Central memory CD4-positive, alpha-beta T cell (primary cell): ENCODE measurements around the gene GPD1L.
"Not testable (repeated sequence)": the region's sequence is repeated elsewhere in the genome, so short reads cannot be mapped to it uniquely, and the experiment has no call there.

Experiments
- DNase-seq: peaks from one replicate; pipeline ENCODE4 v3.0.0; 2022
- total RNA-seq, 3 experiments: gene quantifications; one replicate each; lab custom pipeline; 2026; lab: John Stamatoyannopoulos, UW

Gene GPD1L
- 37.8 to 52.1 (median 43.0) reads per million in 3 experiments for total RNA-seq

GRCh38 chr3:32106132-32106928, at the start of gene GPD1L:
Gene GPD1L (plus strand): TSS chr3:32106620. CDS start chr3:32106712, 92 bp downstream.
- peak; percentile 86 for DNase-seq

GRCh38 chr3:32058465-32058864, 48.0 kb upstream of the GPD1L start:
- not testable (repeated sequence) for DNase-seq

GRCh38 chr3:32062950-32063582, 43.4 kb upstream of the GPD1L start:
- DNase-seq: no peak

GRCh38 chr3:32066686-32067085, 39.7 kb upstream of the GPD1L start:
- no peak for DNase-seq

GRCh38 chr3:32074194-32074593, 32.2 kb upstream of the GPD1L start:
- not testable (repeated sequence) for DNase-seq

GRCh38 chr3:32076566-32076965, 29.9 kb upstream of the GPD1L start:
- DNase-seq: no peak

GRCh38 chr3:32077260-32078084, 28.9 kb upstream of the GPD1L start:
- no peak for DNase-seq

- DNase-seq: no peak
These were observed 28.3 kb upstream of the GPD1L start for GRCh38 chr3:32078085-32078634.

- no peak for DNase-seq
These were observed 27.6 kb upstream of the GPD1L start for GRCh38 chr3:32078864-32079263.

GRCh38 chr3:32082721-32083120, 23.7 kb upstream of the GPD1L start:
- DNase-seq: no peak

GRCh38 chr3:32083702-32084270, 22.6 kb upstream of the GPD1L start:
- no peak for DNase-seq

- DNase-seq: no peak
These were observed 21.6 kb upstream of the GPD1L start for GRCh38 chr3:32084870-32085269.

GRCh38 chr3:32086464-32086863, 20.0 kb upstream of the GPD1L start:
- DNase-seq: no peak

GRCh38 chr3:32089476-32089875, 16.9 kb upstream of the GPD1L start:
- DNase-seq: no peak

GRCh38 chr3:32093204-32093603, 13.2 kb upstream of the GPD1L start:
- DNase-seq: no peak

GRCh38 chr3:32095431-32095830, 11.0 kb upstream of the GPD1L start:
- DNase-seq: no peak

- no peak for DNase-seq
These were observed 8.7 kb upstream of the GPD1L start for GRCh38 chr3:32097768-32098167.

GRCh38 chr3:32098528-32098927, 7.9 kb upstream of the GPD1L start:
- no peak for DNase-seq

- DNase-seq: no peak
These were observed 6.0 kb upstream of the GPD1L start for GRCh38 chr3:32100465-32100864.

GRCh38 chr3:32102289-32102688, 4.1 kb upstream of the GPD1L start:
- no peak for DNase-seq

GRCh38 chr3:32104492-32104891, 1.9 kb upstream of the GPD1L start:
- DNase-seq: no peak

GRCh38 chr3:32105291-32106131, 909 bp upstream of the GPD1L start:
- no peak for DNase-seq
